H1 (cell line): ENCODE measurements around the gene ITPR1.

Source experiments
- ASH2L ChIP-seq: fragments of 200-600, 300-600 bp; sonication (generic); IDR thresholded peaks from one replicate; pipeline ENCODE4 v1.7.1; 2017; ENCODE audit warnings: low read length
- BRCA1 ChIP-seq: IDR thresholded peaks from 2 replicates; pipeline ENCODE4 v1.6.1; 2012; ENCODE audit warnings: low read depth, low read length, improper control_type of control experiment
- EZH2 ChIP-seq: fragments of 200-600 bp; sonication (generic); IDR thresholded peaks from 2 replicates; pipeline ENCODE4 v1.7.1; 2012; ENCODE audit warnings: low read depth, mild to moderate bottlenecking, moderate library complexity, low read length, inconsistent platforms; ENCODE audit not compliant: severe bottlenecking
- POLR2A ChIP-seq, 2 experiments: IDR thresholded peaks; 1 replicate in 1 of 2; 2 replicates in 1 of 2; pipeline ENCODE4 v1.6.1; 2011; ENCODE audit warnings: low read depth in 2 of 2, low read length in 2 of 2, mild to moderate bottlenecking in 2 of 2; ENCODE audit errors: control extremely low read depth in 1 of 2
- POLR2AphosphoS5 ChIP-seq: IDR thresholded peaks from 2 replicates; pipeline ENCODE4 v1.6.1; 2011; ENCODE audit warnings: low read depth, low read length
- SUZ12 ChIP-seq: fragments of 200-600 bp; sonication (generic); IDR thresholded peaks from 2 replicates; pipeline ENCODE4 v1.6.1; 2012; ENCODE audit warnings: mild to moderate bottlenecking, inconsistent platforms, low read length, moderate library complexity, mixed read lengths
- TF ChIP-seq, protein P1 (sequence below): IDR thresholded peaks from 2 replicates; pipeline ENCODE4 v1.6.1; 2012; ENCODE audit warnings: inconsistent platforms

DNA sequence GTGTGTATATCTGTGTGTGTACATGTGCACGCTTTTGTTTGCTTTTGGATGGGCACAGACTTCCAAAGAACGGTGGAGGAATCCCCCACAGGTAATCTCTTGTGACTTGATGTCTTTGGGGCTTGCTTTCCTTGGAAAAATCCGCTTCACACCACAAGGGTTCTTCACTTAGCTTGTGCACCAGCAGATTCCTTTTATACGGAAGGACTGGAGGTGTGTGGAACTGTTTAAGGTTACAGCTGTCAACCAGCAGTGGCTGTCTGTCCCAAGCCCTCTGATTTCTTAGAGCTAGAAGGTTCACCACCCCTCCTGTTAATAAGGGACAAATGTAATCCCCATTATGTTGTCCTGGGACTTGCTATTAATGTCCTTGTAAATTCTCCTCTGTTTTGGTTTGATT is 193.5 kb downstream of the ITPR1 start:
- no peak for TF ChIP-seq ASH2L
- TF ChIP-seq, protein P1, sequence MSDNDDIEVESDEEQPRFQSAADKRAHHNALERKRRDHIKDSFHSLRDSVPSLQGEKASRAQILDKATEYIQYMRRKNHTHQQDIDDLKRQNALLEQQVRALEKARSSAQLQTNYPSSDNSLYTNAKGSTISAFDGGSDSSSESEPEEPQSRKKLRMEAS: no peak
- TF ChIP-seq BRCA1: no peak
- TF ChIP-seq EZH2: no peak
- no peak for TF ChIP-seq SUZ12
- TF ChIP-seq POLR2AphosphoS5: no peak
- no peak for TF ChIP-seq POLR2A (IDR thresholded peaks at IDR 0.05; ENCODE audit: control extremely low read depth in 1 of 2, low read depth in 2 of 2, low read length in 2 of 2)
